HL-60/S4 treated with phorbol 12-myristate 13-acetate at 8.2 ng/mL for 4 days and 3 days (cell line): ENCODE data around the gene IGIP.

Source experiments
- in situ Hi-C: fragments of 300-500 bp; cut with MboI; formaldehyde crosslinking; loops from 2 replicates; pipeline ENCODE4 v1.15.0; 2022; ENCODE audit warnings: low sequenced_read_pairs

Gene IGIP

GRCh38 chr5:140125637-140126036 lies at the start of gene IGIP:
Gene IGIP, plus strand, starts transcription at chr5:140125937. Its CDS starts 2,540 bp downstream, at chr5:140128477.
- in situ Hi-C loops: no loop called here

- in situ Hi-C loops: no loop called here
Observed at GRCh38 chr5:140076142-140076541, 49.6 kb upstream of the IGIP start.

GRCh38 chr5:140076788-140077187 lies 48.9 kb upstream of the IGIP start:
- in situ Hi-C loops: no loop called here

GRCh38 chr5:140083120-140083519 lies 42.6 kb upstream of the IGIP start:
- in situ Hi-C loops: no loop called here

GRCh38 chr5:140083650-140084049 lies 42.1 kb upstream of the IGIP start:
- in situ Hi-C loops: no loop called here

GRCh38 chr5:140084541-140084940 lies 41.2 kb upstream of the IGIP start:
- in situ Hi-C loops: no loop called here

GRCh38 chr5:140090251-140090650 lies 35.5 kb upstream of the IGIP start:
- in situ Hi-C loops: no loop called here

- in situ Hi-C loops: no loop called here
Observed at GRCh38 chr5:140093179-140093578, 32.6 kb upstream of the IGIP start.

- in situ Hi-C loops: no loop called here
Observed at GRCh38 chr5:140093866-140094265, 31.9 kb upstream of the IGIP start.

GRCh38 chr5:140094889-140095288 lies 30.8 kb upstream of the IGIP start:
- in situ Hi-C loops: no loop called here

GRCh38 chr5:140101179-140101578 lies 24.6 kb upstream of the IGIP start:
- in situ Hi-C loops: no loop called here

- in situ Hi-C loops: no loop called here
Observed at GRCh38 chr5:140103154-140103553, 22.6 kb upstream of the IGIP start.

GRCh38 chr5:140104100-140104499 lies 21.6 kb upstream of the IGIP start:
- in situ Hi-C loops: no loop called here

- in situ Hi-C loops: no loop called here
Observed at GRCh38 chr5:140106101-140106500, 19.6 kb upstream of the IGIP start.

- in situ Hi-C loops: no loop called here
Observed at GRCh38 chr5:140106805-140107311, 18.9 kb upstream of the IGIP start.

- in situ Hi-C loops: no loop called here
Observed at GRCh38 chr5:140107312-140108092, 18.2 kb upstream of the IGIP start.

GRCh38 chr5:140108093-140109017 lies 17.4 kb upstream of the IGIP start:
- in situ Hi-C loops: no loop called here

GRCh38 chr5:140109018-140109758 lies 16.5 kb upstream of the IGIP start:
- in situ Hi-C loops: no loop called here

- in situ Hi-C loops: no loop called here
Observed at GRCh38 chr5:140109759-140110645, 15.7 kb upstream of the IGIP start.

- in situ Hi-C loops: no loop called here
Observed at GRCh38 chr5:140110646-140110957, 15.1 kb upstream of the IGIP start.
